ENCODE data around the gene NBPF1.
"Not testable (repeated sequence)": the region's sequence is repeated elsewhere in the genome, so short reads cannot be mapped to it uniquely, and the experiment has no call there.

The NBPF1 gene

GRCh38 chr1:16609761-16610160, 3.6 kb downstream of the NBPF1 start:
- H2AFZ ChIP-seq (ENCODE audit: low read length); H3K27ac ChIP-seq (ENCODE audit: low read depth, low read length, poor library complexity, severe bottlenecking); H3K9me3 ChIP-seq (ENCODE audit: low read length); H3K4me2 ChIP-seq (ENCODE audit: low read length); H3K9me2 ChIP-seq (ENCODE audit: low read depth, low read length); H4K20me1 ChIP-seq (ENCODE audit: insufficient read depth, low read length); H3K36me3 ChIP-seq (ENCODE audit: insufficient read depth, low read length); H3K4me3 ChIP-seq (ENCODE audit: low read depth, low read length, poor library complexity, severe bottlenecking); H3K79me2 ChIP-seq (ENCODE audit: insufficient read depth, low read length); H3K27me3 ChIP-seq (ENCODE audit: insufficient read depth, low read length); H3K9ac ChIP-seq (ENCODE audit: low read length); H3F3A ChIP-seq (ENCODE audit: insufficient read depth, low read length): not testable (repeated sequence)
- H3K4me1 ChIP-seq (ENCODE audit: insufficient read depth, low read length, severe bottlenecking), result peaks cover 15% of the 10 kb centered on the region

GRCh38 chr1:16608838-16609560, 4.4 kb downstream of the NBPF1 start:
- Histone ChIP-seq H3K9me2 (ENCODE audit: low read depth, low read length) (no peaks in the 10 kb centered on the region), H3K4me2 (ENCODE audit: low read length) (no peak overlapping the region), H3K9ac (ENCODE audit: low read length) (no peak overlapping the region), H4K20me1 (ENCODE audit: insufficient read depth, low read length) (no peaks in the 10 kb centered on the region), H3K4me1 (ENCODE audit: insufficient read depth, low read length, severe bottlenecking) (peaks cover 12% of the 10 kb centered on the region), H3F3A (ENCODE audit: insufficient read depth, low read length) (no peaks in the 10 kb centered on the region), H3K79me2 (ENCODE audit: insufficient read depth, low read length) (no peaks in the 10 kb centered on the region), H2AFZ (ENCODE audit: low read length) (no peak overlapping the region), H3K27me3 (ENCODE audit: insufficient read depth, low read length) (0 out of 2 replicates have a peak, but pooled peaks cover 3% of the 10 kb centered on the region), H3K4me3 (ENCODE audit: low read depth, low read length, poor library complexity, severe bottlenecking) (no peak overlapping the region), H3K36me3 (ENCODE audit: insufficient read depth, low read length) (no peaks in the 10 kb centered on the region), H3K9me3 (ENCODE audit: low read length) (no peaks in the 10 kb centered on the region), H3K27ac (ENCODE audit: low read depth, low read length, poor library complexity, severe bottlenecking) (no peak overlapping the region)
- TF ChIP-seq CTCF (IDR thresholded peaks at IDR 0.05; ENCODE audit: low read length) (no peak), EZH2 (IDR thresholded peaks at IDR 0.05; ENCODE audit: borderline replicate concordance, low read length) (no peak)

- not testable (repeated sequence) for H3K4me3 ChIP-seq (ENCODE audit: low read depth, low read length, poor library complexity, severe bottlenecking); H4K20me1 ChIP-seq (ENCODE audit: insufficient read depth, low read length); H3K27me3 ChIP-seq (ENCODE audit: insufficient read depth, low read length); H3K9me3 ChIP-seq (ENCODE audit: low read length); H3F3A ChIP-seq (ENCODE audit: insufficient read depth, low read length); H3K4me2 ChIP-seq (ENCODE audit: low read length); H3K36me3 ChIP-seq (ENCODE audit: insufficient read depth, low read length); H3K9me2 ChIP-seq (ENCODE audit: low read depth, low read length); H3K79me2 ChIP-seq (ENCODE audit: insufficient read depth, low read length); H3K4me1 ChIP-seq (ENCODE audit: insufficient read depth, low read length, severe bottlenecking); H3K27ac ChIP-seq (ENCODE audit: low read depth, low read length, poor library complexity, severe bottlenecking); H2AFZ ChIP-seq (ENCODE audit: low read length); H3K9ac ChIP-seq (ENCODE audit: low read length)
These were observed 5.2 kb downstream of the NBPF1 start for GRCh38 chr1:16607853-16608815.

- Histone ChIP-seq H3K9ac (ENCODE audit: low read length) (no peak overlapping the region), H3K4me3 (ENCODE audit: low read depth, low read length, poor library complexity, severe bottlenecking) (no peak overlapping the region)
- TF ChIP-seq EZH2 (IDR thresholded peaks at IDR 0.05; ENCODE audit: borderline replicate concordance, low read length), result no peak
- no peak for TF ChIP-seq CTCF (IDR thresholded peaks at IDR 0.05; ENCODE audit: low read length)
These were observed 5.9 kb downstream of the NBPF1 start for GRCh38 chr1:16607433-16607851.

GRCh38 chr1:16606666-16607432, 6.5 kb downstream of the NBPF1 start:
- H3F3A ChIP-seq (ENCODE audit: insufficient read depth, low read length); H3K36me3 ChIP-seq (ENCODE audit: insufficient read depth, low read length); H4K20me1 ChIP-seq (ENCODE audit: insufficient read depth, low read length); H3K27ac ChIP-seq (ENCODE audit: low read depth, low read length, poor library complexity, severe bottlenecking); H3K9me3 ChIP-seq (ENCODE audit: low read length); H3K27me3 ChIP-seq (ENCODE audit: insufficient read depth, low read length); H3K9ac ChIP-seq (ENCODE audit: low read length); H3K4me3 ChIP-seq (ENCODE audit: low read depth, low read length, poor library complexity, severe bottlenecking); H3K79me2 ChIP-seq (ENCODE audit: insufficient read depth, low read length); H3K4me1 ChIP-seq (ENCODE audit: insufficient read depth, low read length, severe bottlenecking); H3K9me2 ChIP-seq (ENCODE audit: low read depth, low read length); H3K4me2 ChIP-seq (ENCODE audit: low read length); H2AFZ ChIP-seq (ENCODE audit: low read length): not testable (repeated sequence)

More at GRCh38 chr1:16607433-16607851, 5.9 kb downstream of the NBPF1 start:
- no peaks in the 10 kb centered on the region for H3K79me2 ChIP-seq (ENCODE audit: insufficient read depth, low read length)
- no peak overlapping the region for H3K4me2 ChIP-seq (ENCODE audit: low read length)
- no peak overlapping the region for H3K27ac ChIP-seq (ENCODE audit: low read depth, low read length, poor library complexity, severe bottlenecking)
- H4K20me1 ChIP-seq (ENCODE audit: insufficient read depth, low read length), result no peaks in the 10 kb centered on the region
- H3K36me3 ChIP-seq (ENCODE audit: insufficient read depth, low read length), result no peaks in the 10 kb centered on the region
- H2AFZ ChIP-seq (ENCODE audit: low read length), result no peak overlapping the region
- peaks cover under 1% of the 10 kb centered on the region for H3K4me1 ChIP-seq (ENCODE audit: insufficient read depth, low read length, severe bottlenecking)
- 0 out of 2 replicates have a peak, but pooled peaks cover 3% of the 10 kb centered on the region for H3K27me3 ChIP-seq (ENCODE audit: insufficient read depth, low read length)
- H3K9me3 ChIP-seq (ENCODE audit: low read length), result no peaks in the 10 kb centered on the region
- no peaks in the 10 kb centered on the region for H3F3A ChIP-seq (ENCODE audit: insufficient read depth, low read length)
- H3K9me2 ChIP-seq (ENCODE audit: low read depth, low read length), result no peaks in the 10 kb centered on the region

Measured in OCI-LY1 (cell line).